ENCODE measurements around the gene LRRC17.
"Not testable (repeated sequence)": the region's sequence is repeated elsewhere in the genome, so short reads cannot be mapped to it uniquely, and the experiment has no call there.

The LRRC17 gene

GRCh38 chr7:102943423-102944169 is 30.8 kb downstream of the LRRC17 start:
- no peak for TF ChIP-seq ZNF274 (IDR thresholded peaks at IDR 0.05; ENCODE audit: low read depth, low read length)
- H3K4me3 ChIP-seq (ENCODE audit: low read length): no peak overlapping the region

- TF ChIP-seq ZNF274 (IDR thresholded peaks at IDR 0.05; ENCODE audit: low read depth, low read length): no peak
- no peak overlapping the region for H3K4me3 ChIP-seq (ENCODE audit: low read length)
Measured at GRCh38 chr7:102944241-102944640, 31.4 kb downstream of the LRRC17 start.

- no peak overlapping the region for H3K4me3 ChIP-seq (ENCODE audit: low read length)
- TF ChIP-seq ZNF274 (IDR thresholded peaks at IDR 0.05; ENCODE audit: low read depth, low read length): no peak
Measured at GRCh38 chr7:102951839-102952238, 39.0 kb downstream of the LRRC17 start.

- no peak overlapping the region for H3K4me3 ChIP-seq (ENCODE audit: low read length)
- no peak for TF ChIP-seq ZNF274 (IDR thresholded peaks at IDR 0.05; ENCODE audit: low read depth, low read length)
Measured at GRCh38 chr7:102953406-102953805, 40.6 kb downstream of the LRRC17 start.

GRCh38 chr7:102954359-102954758 is 41.6 kb downstream of the LRRC17 start:
- not testable (repeated sequence) for H3K4me3 ChIP-seq (ENCODE audit: low read length)

GRCh38 chr7:102958004-102958403 is 45.2 kb downstream of the LRRC17 start:
- not testable (repeated sequence) for H3K4me3 ChIP-seq (ENCODE audit: low read length)

- H3K4me3 ChIP-seq (ENCODE audit: low read length): not testable (repeated sequence)
Measured at GRCh38 chr7:102961993-102962392, 49.2 kb downstream of the LRRC17 start.

- H3K4me3 ChIP-seq (ENCODE audit: low read length): no peak overlapping the region
- no peak for TF ChIP-seq ZNF274 (IDR thresholded peaks at IDR 0.05; ENCODE audit: low read depth, low read length)
Measured at GRCh38 chr7:102966465-102966864, 53.7 kb downstream of the LRRC17 start.

GRCh38 chr7:102967798-102968197 is 55.0 kb downstream of the LRRC17 start:
- no peak for TF ChIP-seq ZNF274 (IDR thresholded peaks at IDR 0.05; ENCODE audit: low read depth, low read length)
- no peak overlapping the region for H3K4me3 ChIP-seq (ENCODE audit: low read length)

- no peak for TF ChIP-seq ZNF274 (IDR thresholded peaks at IDR 0.05; ENCODE audit: low read depth, low read length)
- no peak overlapping the region for H3K4me3 ChIP-seq (ENCODE audit: low read length)
Measured at GRCh38 chr7:102973096-102973802, 60.4 kb downstream of the LRRC17 start.

GRCh38 chr7:102974366-102975236 is 61.8 kb downstream of the LRRC17 start:
- no peak for TF ChIP-seq ZNF274 (IDR thresholded peaks at IDR 0.05; ENCODE audit: low read depth, low read length)

GRCh38 chr7:102975854-102976253 is 63.1 kb downstream of the LRRC17 start:
- H3K4me3 ChIP-seq (ENCODE audit: low read length): no peak overlapping the region
- TF ChIP-seq ZNF274 (IDR thresholded peaks at IDR 0.05; ENCODE audit: low read depth, low read length): no peak

More at GRCh38 chr7:102974366-102975236, 61.8 kb downstream of the LRRC17 start:
- no peak overlapping the region for H3K4me3 ChIP-seq (ENCODE audit: low read length)

GRCh38 chr7:102976493-102976892 is 63.7 kb downstream of the LRRC17 start:
- H3K4me3 ChIP-seq (ENCODE audit: low read length): no peak overlapping the region
- no peak for TF ChIP-seq ZNF274 (IDR thresholded peaks at IDR 0.05; ENCODE audit: low read depth, low read length)

- not testable (repeated sequence) for H3K4me3 ChIP-seq (ENCODE audit: low read length)
Measured at GRCh38 chr7:102977586-102977985, 64.8 kb downstream of the LRRC17 start.

GRCh38 chr7:102978284-102978683 is 65.5 kb downstream of the LRRC17 start:
- TF ChIP-seq ZNF274 (IDR thresholded peaks at IDR 0.05; ENCODE audit: low read depth, low read length): no peak
- no peak overlapping the region for H3K4me3 ChIP-seq (ENCODE audit: low read length)

Data from GM08714 (cell line).